Spleen (tissue), 11 donors: ENCODE data around the gene VWA5B2. TPM values are rescaled to one million over a fixed set of nuclear protein-coding genes. Genes with fewer than 3 reads are reported as not detected.
"Not testable (repeated sequence)": the region's sequence is repeated elsewhere in the genome, so short reads cannot be mapped to it uniquely, and the experiment has no call there.

Experiments
- DNase-seq: peaks from one replicate; pipeline ENCODE4 v3.0.0-alpha.2; 2020
- H3K27ac ChIP-seq, 8 donors: fragments of 200-600 bp; sonication (generic) in 7 of 8; 1 replicate in 4 of 8; 2 replicates in 4 of 8; pipeline versions ENCODE4 v1.5.0 to v1.8.0; 2016 to 2021; ENCODE audit warnings: inconsistent platforms in 4 of 8, mild to moderate bottlenecking in 4 of 8, moderate library complexity in 1 of 8
- H3K27me3 ChIP-seq, 7 donors: fragments of 200-600 bp; sonication (generic) in 6 of 7; replicated peaks in 1 of 7; 1 replicate in 4 of 7; 2 replicates in 3 of 7; pipeline versions ENCODE4 v1.5.0 to v1.8.0; 2016 to 2021; ENCODE audit warnings: inconsistent platforms in 3 of 7, mild to moderate bottlenecking in 1 of 7
- H3K36me3 ChIP-seq, 6 donors: fragments of 200-600 bp; sonication (generic) in 5 of 6; 1 replicate in 4 of 6; 2 replicates in 2 of 6; pipeline versions ENCODE4 v1.5.0 to v1.8.0; 2016 to 2021; ENCODE audit warnings: inconsistent platforms in 2 of 6
- H3K4me1 ChIP-seq, 6 donors: fragments of 200-600 bp; sonication (generic) in 5 of 6; 1 replicate in 3 of 6; 2 replicates in 3 of 6; pipeline versions ENCODE4 v1.5.0 to v1.8.0; 2016 to 2021; ENCODE audit warnings: inconsistent platforms in 3 of 6
- H3K4me3 ChIP-seq, 8 donors: fragments of 200-600 bp; sonication (generic) in 7 of 8; 1 replicate in 4 of 8; 2 replicates in 4 of 8; pipeline versions ENCODE4 v1.5.0 to v1.8.0; 2016 to 2021; ENCODE audit warnings: inconsistent platforms in 4 of 8, mild to moderate bottlenecking in 4 of 8, moderate library complexity in 2 of 8
- H3K9me3 ChIP-seq, 8 donors: fragments of 200-600 bp; sonication (generic) in 7 of 8; 1 replicate in 4 of 8; 2 replicates in 4 of 8; pipeline versions ENCODE4 v1.5.0 to v1.8.0; 2016 to 2021; ENCODE audit warnings: inconsistent platforms in 4 of 8
- CTCF ChIP-seq, 11 experiments: fragments of 200-600 bp in 7 of 11; fragments of 450-650 bp in 4 of 11; sonication (generic) in 4 of 11; IDR thresholded peaks in 8 of 11; conservative IDR thresholded peaks in 3 of 11; 1 replicate in 7 of 11; 2 replicates in 4 of 11; pipeline versions ENCODE4 v1.4.0 to v1.8.0; 2016 to 2021; ENCODE audit warnings: antibody characterized with exemption in 11 of 11, inconsistent platforms in 4 of 11, mild to moderate bottlenecking in 1 of 11
- POLR2A ChIP-seq, 3 donors: fragments of 450-650 bp; IDR thresholded peaks; one replicate each; pipeline ENCODE4 v1.5.1; 2017; ENCODE audit warnings: antibody characterized with exemption in 3 of 3, mild to moderate bottlenecking in 1 of 3
- POLR2AphosphoS5 ChIP-seq, 3 donors: sonication (generic); formaldehyde crosslinking; IDR thresholded peaks; one replicate each; pipeline ENCODE4 v1.5.1; 2017; ENCODE audit warnings: antibody characterized with exemption in 3 of 3
- WGBS, 5 donors: extraction: QIAGEN DNeasy Blood & Tissue Kit in 3 of 5; methylation state at CpG; one replicate each; pipeline versions ENCODE4 v1.1.5 to v1.1.7; 2013 to 2018; 5-methylcytosine and 5-hydroxymethylcytosine counted together
- intact Hi-C: fragments of 100-400 bp; cut with DNase I; formaldehyde crosslinking; loops from one replicate; pipeline ENCODE4 v1.15.0; 2023; ENCODE audit warnings: low total_unique reads
- polyA plus RNA-seq, 3 donors: library from polyadenylated mRNA; stranded (reverse); fragments of 200-250 nt; gene quantifications; one replicate each; pipeline ENCODE4 v1.2.1, GENCODE V29; 2013
- total RNA-seq, 7 donors: library from RNA; depleted of rRNA in 3 of 7; stranded (reverse); fragments of >200 nt in 3 of 7; fragmentation: NEBNext Ultra II Directional in 4 of 7; extraction: Animal tissue kit (Norgen Biotek cat#: 25700) in 4 of 7; gene quantifications; one replicate each; pipeline versions ENCODE4 v1.1.0 to v1.2.1, GENCODE V29; 2016 to 2021
- donor health status: healthy with polysubstance abuse.
- donor health status: DM: no; HTN: no; CAD: no; lungs with moderate emphysema.
- donor health status: DM: no; HTN: no; CAD: no.
- donor health status: Bipolar disorder and iron deficiency.
- donor health status: healthy.
- donor health status: DM: no; HTN: no; CAD: no.
- donor health status: DM: yes; HTN: yes; CAD: no.

The VWA5B2 gene
- total and polyA plus RNA-seq, 10 donors, result 0.02 to 0.68 (median 0.08) TPM; not detected in 5

GRCh38 chr3:184261854-184262763, 32.7 kb downstream of the VWA5B2 start:
- intact Hi-C loops, result no loop called here
- Histone ChIP-seq H3K4me1 (peaks cover 17 to 39% (median 32%) of the 10 kb centered on the region in 6 donors), H3K27me3 (peaks cover 3 to 87% (median 55%) of the 10 kb centered on the region in 7 donors), H3K36me3 (peaks cover 0 to 17% (median 2%) of the 10 kb centered on the region in 6 donors), H3K27ac (no peak overlapping the region), H3K4me3 (peak overlapping the region; percentile 34 to 75 (median 54)), H3K9me3 (peaks cover 0 to under 1% (median 0%) of the 10 kb centered on the region in 8 donors)
- no peak for TF ChIP-seq CTCF (IDR thresholded peaks at IDR 0.05 in 8 of 11, conservative IDR thresholded peaks at IDR 0.05 in 3 of 11)
- TF ChIP-seq POLR2AphosphoS5 (IDR thresholded peaks at IDR 0.05), result no peak
- no peak for TF ChIP-seq POLR2A (IDR thresholded peaks at IDR 0.05)
- DNase-seq, result no peak
- WGBS, 5 donors, result 3 to 5% (median 4%) methylated on average over 59 to 66 of the region's 66 CpGs

GRCh38 chr3:184262764-184263179, 33.4 kb downstream of the VWA5B2 start:
- no peak for DNase-seq
- Histone ChIP-seq H3K4me1 (peaks cover 17 to 39% (median 32%) of the 10 kb centered on the region in 6 donors), H3K4me3 (peak overlapping the region in 2 of 8 donors; percentile 54 to 75), H3K9me3 (peaks cover 0 to 5% (median 0%) of the 10 kb centered on the region in 8 donors), H3K36me3 (peaks cover 0 to 12% (median 2%) of the 10 kb centered on the region in 6 donors), H3K27ac (no peak overlapping the region), H3K27me3 (peaks cover 3 to 93% (median 55%) of the 10 kb centered on the region in 7 donors)
- TF ChIP-seq POLR2A (IDR thresholded peaks at IDR 0.05), result no peak
- TF ChIP-seq POLR2AphosphoS5 (IDR thresholded peaks at IDR 0.05), result no peak
- TF ChIP-seq CTCF (IDR thresholded peaks at IDR 0.05 in 8 of 11, conservative IDR thresholded peaks at IDR 0.05 in 3 of 11), result no peak
- intact Hi-C loops, result no loop called here
- 14 to 23% (median 18%) methylated on average over 15 of the region's 15 CpGs for WGBS, 5 donors

GRCh38 chr3:184267249-184267648, 37.9 kb downstream of the VWA5B2 start:
- H3K36me3 ChIP-seq, DNase-seq, H3K4me1 ChIP-seq, H3K27ac ChIP-seq, H3K4me3 ChIP-seq, intact Hi-C loops, H3K9me3 ChIP-seq: not testable (repeated sequence)
- WGBS, 5 donors, result 89 to 96% (median 92%) methylated on average over 1 of the region's 1 CpG
- peaks cover 2 to 90% (median 26%) of the 10 kb centered on the region in 7 donors for H3K27me3 ChIP-seq

- H3K36me3 ChIP-seq, result no peaks in the 10 kb centered on the region
- 18 to 31% (median 21%) methylated on average over 1 of the region's 1 CpG for WGBS, 5 donors
- TF ChIP-seq POLR2AphosphoS5 (IDR thresholded peaks at IDR 0.05) (no peak), POLR2A (IDR thresholded peaks at IDR 0.05) (no peak), CTCF (IDR thresholded peaks at IDR 0.05 in 8 of 11, conservative IDR thresholded peaks at IDR 0.05 in 3 of 11) (no peak)
- no peaks in the 10 kb centered on the region for H3K4me1 ChIP-seq
- no peak overlapping the region for H3K4me3 ChIP-seq
- intact Hi-C loops, result no loop called here
- H3K27me3 ChIP-seq, result peaks cover 5 to 90% (median 22%) of the 10 kb centered on the region in 7 donors
- DNase-seq, result no peak
- H3K27ac ChIP-seq, result no peak overlapping the region
- H3K9me3 ChIP-seq, result peaks cover 0 to 3% (median 0%) of the 10 kb centered on the region in 8 donors
Measured at GRCh38 chr3:184272269-184272668, 42.9 kb downstream of the VWA5B2 start.
